Aorta (tissue), 5 donors: ENCODE measurements around the gene SCAF1. TPM values are rescaled to one million over a fixed set of nuclear protein-coding genes. Genes with fewer than 3 reads are reported as not detected.

Source experiments
- ATAC-seq: fragments of 200-7000 bp; cut with Tn5 transposase; one replicate; pipeline ENCODE4 v1.9.1; 2022; ENCODE audit warnings: moderate library complexity; ENCODE audit not compliant: low FRiP score
- DNase-seq, 2 donors: peaks; one replicate each; pipeline ENCODE4 v3.0.0-alpha.2; 2020
- H3K27ac ChIP-seq, 2 donors: one replicate each; pipeline ENCODE4 v1.5.1; 2013; ENCODE audit warnings: low read length in 2 of 2, mild to moderate bottlenecking in 2 of 2, moderate library complexity in 2 of 2, control low read depth in 1 of 2, inconsistent platforms in 1 of 2, low read depth in 1 of 2
- H3K27me3 ChIP-seq, 2 donors: one replicate each; pipeline ENCODE4 v1.6.1; 2013; ENCODE audit warnings: control low read depth in 1 of 2, low read length in 1 of 2, mild to moderate bottlenecking in 1 of 2, moderate library complexity in 1 of 2; ENCODE audit not compliant: insufficient read depth in 2 of 2, control insufficient read depth in 1 of 2
- H3K36me3 ChIP-seq, 2 donors: one replicate each; pipeline ENCODE4 v1.6.1; 2013; ENCODE audit warnings: control low read depth in 1 of 2, low read length in 1 of 2, mild to moderate bottlenecking in 1 of 2; ENCODE audit not compliant: insufficient read depth in 2 of 2, control insufficient read depth in 1 of 2
- H3K4me1 ChIP-seq, 2 donors: one replicate each; pipeline ENCODE4 v1.6.1; 2013; ENCODE audit warnings: low read length in 2 of 2, control low read depth in 1 of 2, mild to moderate bottlenecking in 1 of 2, moderate library complexity in 1 of 2; ENCODE audit not compliant: insufficient read depth in 2 of 2, control insufficient read depth in 1 of 2
- H3K4me3 ChIP-seq, 2 donors: one replicate each; pipeline ENCODE4 v1.5.1; 2013; ENCODE audit warnings: low read length in 2 of 2, control low read depth in 1 of 2, mild to moderate bottlenecking in 1 of 2
- H3K9me3 ChIP-seq: one replicate; pipeline ENCODE4 v1.6.1; 2013; ENCODE audit warnings: mild to moderate bottlenecking, low read length; ENCODE audit not compliant: control insufficient read depth
- WGBS, 2 donors: extraction: QIAGEN DNeasy Blood & Tissue Kit; methylation state at CpG; one replicate each; pipeline ENCODE4 v1.1.7; 2013; 5-methylcytosine and 5-hydroxymethylcytosine counted together
- intact Hi-C, 2 donors: fragments of 100-400 bp; cut with DNase I; formaldehyde crosslinking; loops; one replicate each; pipeline versions ENCODE4 v1.14.2 to v1.15.0; 2022
- polyA plus RNA-seq, 2 donors: library from polyadenylated mRNA; stranded (reverse); fragments of 200-250 nt; gene quantifications; one replicate each; pipeline ENCODE4 v1.2.3, GENCODE V29; 2013
- total RNA-seq, 2 donors: library from RNA; stranded (reverse); fragmentation: NEBNext Ultra II Directional; extraction: Animal tissue kit (Norgen Biotek cat#: 25700); gene quantifications; one replicate each; pipeline ENCODE4 v1.2.1, GENCODE V29; 2021
- donor health status: healthy with polysubstance abuse.
- donor health status: Bipolar disorder and iron deficiency.
- donor health status: DM: no; HTN: no; CAD: no.
- donor health status: DM: no; HTN: no; CAD: no.
- donor health status: DM: yes; HTN: yes; CAD: no.

Gene SCAF1
- total and polyA plus RNA-seq, 4 donors = 10.1 to 54.5 (median 36.0) TPM

DNA sequence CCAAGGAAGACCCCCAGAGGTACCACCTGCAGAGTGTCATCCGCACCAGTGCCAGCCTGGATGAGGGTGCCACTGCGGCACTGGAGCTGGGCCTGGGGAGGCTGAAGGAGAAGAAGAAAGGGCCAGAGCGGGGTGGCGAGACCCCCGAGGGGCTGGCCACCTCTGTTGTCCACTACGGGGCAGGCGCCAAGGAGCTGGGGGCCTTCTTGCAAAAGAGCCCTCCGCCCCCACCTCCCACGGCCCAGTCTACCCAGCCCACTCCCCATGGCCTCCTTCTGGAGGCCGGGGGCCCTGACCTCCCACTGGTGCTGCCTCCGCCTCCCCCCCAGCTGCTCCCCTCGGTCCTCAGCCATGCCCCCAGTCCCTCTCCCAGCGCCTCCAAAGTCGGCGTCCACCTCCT lies 45.6 kb upstream of the SCAF1 start:
- no peaks in the 10 kb centered on the region for H3K4me1 ChIP-seq
- ATAC-seq = no peak
- H3K27me3 ChIP-seq = no peaks in the 10 kb centered on the region
- peaks cover 9 to 11% of the 10 kb centered on the region in 2 donors for H3K36me3 ChIP-seq
- no peak for DNase-seq
- WGBS, 2 donors = 91% methylated on average over 13 to 15 of the region's 15 CpGs
- intact Hi-C loops = loop anchor here in 1 of 2 donors (2.0 kb wide), 1 partner anchor 42 kb away; no protein-coding TSS in a partner anchor
- H3K4me3 ChIP-seq = no peak overlapping the region
- no peaks in the 10 kb centered on the region for H3K9me3 ChIP-seq
- H3K27ac ChIP-seq = no peak overlapping the region

DNA sequence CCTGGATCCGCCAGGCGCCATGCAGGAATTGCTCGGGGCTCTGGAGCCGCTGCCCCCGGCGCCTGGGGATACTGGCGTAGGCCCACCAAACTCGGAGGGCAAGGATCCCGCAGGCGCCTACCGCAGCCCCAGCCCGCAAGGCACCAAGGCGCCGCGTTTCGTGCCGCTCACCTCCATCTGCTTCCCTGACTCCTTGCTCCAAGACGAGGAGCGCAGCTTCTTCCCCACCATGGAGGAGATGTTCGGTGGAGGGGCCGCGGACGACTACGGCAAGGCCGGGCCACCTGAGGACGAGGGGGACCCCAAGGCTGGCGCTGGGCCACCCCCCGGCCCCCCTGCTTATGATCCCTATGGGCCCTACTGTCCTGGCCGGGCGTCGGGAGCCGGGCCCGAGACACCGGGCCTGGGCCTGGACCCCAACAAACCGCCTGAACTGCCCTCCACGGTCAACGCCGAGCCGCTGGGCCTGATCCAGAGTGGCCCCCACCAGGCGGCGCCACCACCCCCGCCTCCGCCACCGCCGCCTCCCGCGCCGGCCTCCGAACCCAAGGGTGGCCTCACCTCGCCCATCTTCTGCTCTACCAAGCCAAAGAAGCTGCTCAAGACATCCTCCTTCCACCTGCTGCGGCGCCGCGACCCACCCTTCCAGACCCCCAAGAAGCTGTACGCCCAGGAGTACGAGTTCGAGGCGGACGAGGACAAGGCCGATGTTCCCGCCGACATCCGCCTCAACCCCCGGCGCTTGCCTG lies 44.9 kb upstream of the SCAF1 start:
- Histone ChIP-seq H3K4me1 (no peaks in the 10 kb centered on the region), H3K27me3 (no peaks in the 10 kb centered on the region), H3K27ac (no peak overlapping the region), H3K4me3 (no peak overlapping the region), H3K9me3 (no peaks in the 10 kb centered on the region), H3K36me3 (peaks cover 9 to 13% of the 10 kb centered on the region in 2 donors)
- WGBS, 2 donors = 93 to 95% methylated on average over 65 of the region's 65 CpGs
- DNase-seq (no peak), ATAC-seq (no peak)
- intact Hi-C loops = loop anchor here in 1 of 2 donors (2.0 kb wide), 1 partner anchor 42 kb away; no protein-coding TSS in a partner anchor

DNA sequence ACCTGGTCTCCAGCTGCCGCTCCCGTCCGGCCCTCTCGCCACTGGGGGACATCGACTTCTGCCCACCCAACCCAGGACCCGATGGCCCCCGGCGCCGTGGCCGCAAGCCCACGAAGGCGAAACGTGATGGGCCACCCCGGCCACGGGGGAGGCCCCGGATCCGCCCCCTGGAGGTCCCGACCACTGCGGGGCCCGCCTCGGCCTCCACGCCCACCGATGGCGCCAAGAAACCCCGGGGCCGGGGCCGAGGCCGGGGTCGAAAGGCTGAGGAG lies 44.4 kb upstream of the SCAF1 start:
- Histone ChIP-seq H3K36me3 (peaks cover 9 to 13% of the 10 kb centered on the region in 2 donors), H3K27ac (no peak overlapping the region), H3K4me3 (no peak overlapping the region), H3K4me1 (no peaks in the 10 kb centered on the region), H3K27me3 (no peaks in the 10 kb centered on the region), H3K9me3 (no peaks in the 10 kb centered on the region)
- intact Hi-C loops = loop anchor here in 1 of 2 donors (2.0 kb wide), 1 partner anchor 41 kb away; no protein-coding TSS in a partner anchor
- 95 to 98% methylated on average over 26 to 29 of the region's 29 CpGs for WGBS, 2 donors
- no peak for DNase-seq
- no peak for ATAC-seq

DNA sequence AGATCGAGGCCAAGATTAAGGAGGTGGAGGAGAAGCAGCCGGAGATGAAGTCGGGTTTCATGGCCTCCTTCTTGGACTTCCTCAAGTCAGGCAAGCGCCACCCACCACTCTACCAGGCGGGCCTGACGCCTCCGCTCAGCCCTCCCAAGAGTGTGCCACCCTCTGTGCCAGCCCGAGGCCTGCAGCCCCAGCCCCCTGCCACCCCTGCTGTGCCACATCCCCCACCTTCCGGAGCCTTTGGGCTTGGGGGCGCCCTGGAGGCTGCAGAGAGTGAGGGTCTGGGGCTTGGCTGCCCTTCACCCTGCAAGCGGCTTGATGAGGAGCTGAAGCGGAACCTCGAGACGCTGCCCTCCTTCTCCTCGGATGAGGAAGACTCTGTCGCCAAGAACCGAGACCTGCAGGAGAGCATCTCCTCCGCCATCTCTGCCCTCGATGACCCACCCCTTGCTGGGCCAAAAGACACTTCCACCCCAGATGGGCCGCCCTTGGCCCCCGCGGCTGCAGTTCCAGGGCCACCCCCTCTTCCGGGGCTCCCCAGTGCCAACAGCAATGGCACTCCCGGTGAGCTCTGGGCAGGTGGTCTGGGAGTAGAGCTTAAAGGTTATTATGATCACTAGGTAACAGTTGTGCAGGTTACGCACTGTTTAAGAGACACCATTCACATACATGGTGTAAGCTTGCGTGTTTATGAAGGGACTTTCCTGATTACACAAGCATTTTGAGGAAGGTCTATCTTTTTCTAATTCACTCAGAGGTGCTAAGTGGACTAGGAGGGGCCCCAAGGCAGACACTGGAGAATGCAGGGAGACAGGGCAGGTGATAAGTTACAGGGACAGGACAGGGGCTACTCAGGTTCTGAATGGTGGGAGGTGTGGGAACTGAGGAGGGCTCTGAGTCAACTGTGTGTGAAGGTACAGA lies 42.4 kb upstream of the SCAF1 start:
- intact Hi-C loops = no loop called here
- Histone ChIP-seq H3K4me1 (no peaks in the 10 kb centered on the region), H3K9me3 (no peaks in the 10 kb centered on the region), H3K4me3 (no peak overlapping the region), H3K27me3 (no peaks in the 10 kb centered on the region), H3K27ac (no peak overlapping the region), H3K36me3 (peaks cover 7 to 12% of the 10 kb centered on the region in 2 donors)
- no peak for ATAC-seq
- 89 to 90% methylated on average over 26 of the region's 26 CpGs for WGBS, 2 donors
- DNase-seq = no peak

DNA sequence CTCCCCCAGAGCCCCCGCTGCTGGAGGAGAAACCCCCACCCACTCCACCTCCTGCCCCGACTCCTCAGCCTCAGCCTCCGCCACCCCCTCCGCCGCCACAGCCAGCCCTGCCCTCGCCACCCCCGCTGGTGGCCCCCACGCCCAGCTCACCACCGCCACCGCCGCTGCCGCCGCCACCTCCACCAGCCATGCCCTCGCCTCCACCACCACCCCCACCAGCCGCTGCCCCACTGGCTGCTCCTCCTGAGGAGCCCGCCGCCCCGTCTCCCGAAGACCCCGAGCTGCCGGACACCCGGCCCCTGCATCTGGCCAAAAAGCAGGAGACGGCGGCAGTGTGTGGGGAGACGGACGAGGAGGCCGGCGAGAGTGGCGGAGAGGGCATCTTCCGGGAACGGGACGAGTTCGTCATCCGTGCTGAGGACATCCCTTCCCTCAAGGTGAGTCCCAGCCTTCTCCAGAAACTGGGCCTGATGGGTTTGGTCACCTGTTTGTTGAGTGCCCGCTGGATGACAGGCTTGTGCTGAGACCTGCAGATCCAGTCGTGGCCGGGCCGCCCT lies 40.4 kb upstream of the SCAF1 start:
- H3K27me3 ChIP-seq = no peaks in the 10 kb centered on the region
- WGBS, 2 donors = 93 to 94% methylated on average over 29 to 38 of the region's 38 CpGs
- ATAC-seq (no peak), DNase-seq (no peak)
- H3K9me3 ChIP-seq = no peaks in the 10 kb centered on the region
- no peaks in the 10 kb centered on the region for H3K4me1 ChIP-seq
- no peak overlapping the region for H3K4me3 ChIP-seq
- H3K36me3 ChIP-seq = peaks cover 5 to 10% of the 10 kb centered on the region in 2 donors
- intact Hi-C loops = no loop called here
- no peak overlapping the region for H3K27ac ChIP-seq

DNA sequence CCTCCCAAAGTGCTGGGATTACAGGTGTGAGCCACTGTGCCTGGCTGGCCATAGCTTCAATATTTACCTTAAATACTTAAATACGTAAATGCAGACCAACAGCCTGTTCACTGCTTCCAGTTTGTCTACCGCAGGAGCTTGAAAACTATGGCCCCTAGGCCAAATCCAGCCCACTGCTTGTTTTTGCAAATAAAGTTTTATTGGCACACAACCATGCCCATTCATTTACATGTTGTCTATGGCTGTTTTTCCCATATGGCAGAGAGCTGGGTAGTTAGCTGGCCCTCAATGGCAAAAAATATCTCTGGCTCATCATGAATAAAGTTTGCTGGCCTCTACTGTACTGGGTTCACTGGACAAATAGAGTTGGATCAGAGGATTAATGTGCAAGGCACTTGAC lies 39.2 kb upstream of the SCAF1 start:
- peaks cover 3 to 10% of the 10 kb centered on the region in 2 donors for H3K36me3 ChIP-seq
- no peaks in the 10 kb centered on the region for H3K4me1 ChIP-seq

DNA sequence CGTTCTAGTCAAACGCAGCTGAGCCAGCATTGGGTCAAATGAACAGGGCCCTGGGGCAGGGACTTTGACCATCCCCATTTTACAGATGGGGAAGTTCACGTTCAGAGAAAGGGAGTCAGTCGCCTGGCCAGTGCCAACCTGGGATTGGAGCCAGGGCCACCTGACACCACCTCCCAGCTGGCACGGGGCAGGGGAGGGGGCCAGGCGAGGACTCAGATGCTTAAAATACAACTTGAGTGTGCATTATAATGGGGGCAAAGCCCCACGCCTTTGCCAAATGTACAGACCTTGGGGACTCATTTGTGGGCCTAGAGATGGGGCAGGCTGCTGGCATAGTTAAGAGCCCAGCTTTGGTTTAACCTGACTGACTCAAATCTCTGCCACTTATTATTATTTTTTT lies 36.4 kb upstream of the SCAF1 start:
- Histone ChIP-seq H3K36me3 (peaks cover 0 to 4% of the 10 kb centered on the region in 2 donors), H3K27ac (no peak overlapping the region), H3K9me3 (no peaks in the 10 kb centered on the region), H3K27me3 (no peaks in the 10 kb centered on the region), H3K4me1 (no peaks in the 10 kb centered on the region), H3K4me3 (no peak overlapping the region)
- 44 to 49% methylated on average over 7 of the region's 7 CpGs for WGBS, 2 donors
- intact Hi-C loops = no loop called here
- ATAC-seq (no peak), DNase-seq (no peak)

More for the DNA sequence above, 39.2 kb upstream of the SCAF1 start:
- WGBS, 2 donors = 95 to 97% methylated on average over 2 of the region's 2 CpGs
- intact Hi-C loops = no loop called here
- no peaks in the 10 kb centered on the region for H3K9me3 ChIP-seq
- H3K27me3 ChIP-seq = no peaks in the 10 kb centered on the region
- ATAC-seq (no peak), DNase-seq (no peak)
- H3K27ac ChIP-seq = no peak overlapping the region
- H3K4me3 ChIP-seq = no peak overlapping the region

DNA sequence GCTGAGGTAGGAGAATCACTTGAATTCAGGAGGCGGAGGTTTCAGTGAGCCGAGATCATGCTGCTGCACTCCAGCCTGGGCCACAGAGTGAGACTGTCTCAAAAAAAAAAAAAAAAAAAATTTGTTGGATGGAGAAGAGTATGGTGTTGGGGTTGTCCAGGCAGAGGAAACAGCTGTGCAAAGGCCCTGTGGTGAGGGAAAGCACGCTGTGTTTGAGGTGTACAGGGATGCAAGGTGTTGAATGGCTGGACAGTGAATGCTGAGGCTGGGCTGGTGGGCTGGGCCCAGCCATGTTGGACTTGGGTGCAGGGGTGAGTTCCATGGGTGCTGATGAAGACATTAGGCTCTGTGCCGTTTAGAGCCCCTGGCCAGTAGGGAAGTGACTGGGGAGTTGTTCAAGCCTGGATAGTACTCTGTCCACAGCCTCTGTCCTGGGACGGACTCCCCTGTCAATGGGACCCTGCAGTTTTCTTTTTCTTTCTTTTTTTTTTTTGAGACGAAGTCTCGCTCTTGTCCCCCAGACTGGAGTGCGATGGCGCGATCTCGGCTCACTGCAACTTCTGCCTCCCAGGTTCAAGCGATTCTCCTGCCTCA lies 32.4 kb upstream of the SCAF1 start:
- whole genome bisulfite sequencing, 2 donors = 93 to 95% methylated on average over 12 of the region's 12 CpGs
- intact Hi-C loops = no loop called here
- no peak overlapping the region for H3K27ac ChIP-seq
- H3K9me3 ChIP-seq = no peaks in the 10 kb centered on the region
- H3K27me3 ChIP-seq = no peaks in the 10 kb centered on the region
- no peaks in the 10 kb centered on the region for H3K4me1 ChIP-seq
- H3K36me3 ChIP-seq = no peaks in the 10 kb centered on the region
- ATAC-seq = no peak
- no peak overlapping the region for H3K4me3 ChIP-seq
- DNase-seq = no peak
